T-helper 2 cell (primary cell): ENCODE measurements around the gene LUZP4.
A peak's percentile ranks its signal among the peaks of the same experiment; 100 is the strongest.
"Not testable (repeated sequence)": the region's sequence is repeated elsewhere in the genome, so short reads cannot be mapped to it uniquely, and the experiment has no call there.

Experiments used
- DNase-seq, 5 experiments: peaks; one replicate each; pipeline versions ENCODE4 v3.0.0 to v3.0.0-alpha.2; 2012 to 2022
- total RNA-seq, 2 donors: gene quantifications; one replicate each; lab custom pipeline; 2026; lab: John Stamatoyannopoulos, UW

The LUZP4 gene, protein sequence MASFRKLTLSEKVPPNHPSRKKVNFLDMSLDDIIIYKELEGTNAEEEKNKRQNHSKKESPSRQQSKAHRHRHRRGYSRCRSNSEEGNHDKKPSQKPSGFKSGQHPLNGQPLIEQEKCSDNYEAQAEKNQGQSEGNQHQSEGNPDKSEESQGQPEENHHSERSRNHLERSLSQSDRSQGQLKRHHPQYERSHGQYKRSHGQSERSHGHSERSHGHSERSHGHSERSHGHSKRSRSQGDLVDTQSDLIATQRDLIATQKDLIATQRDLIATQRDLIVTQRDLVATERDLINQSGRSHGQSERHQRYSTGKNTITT
- 0 reads per million in 2 donors for total RNA-seq

DNA sequence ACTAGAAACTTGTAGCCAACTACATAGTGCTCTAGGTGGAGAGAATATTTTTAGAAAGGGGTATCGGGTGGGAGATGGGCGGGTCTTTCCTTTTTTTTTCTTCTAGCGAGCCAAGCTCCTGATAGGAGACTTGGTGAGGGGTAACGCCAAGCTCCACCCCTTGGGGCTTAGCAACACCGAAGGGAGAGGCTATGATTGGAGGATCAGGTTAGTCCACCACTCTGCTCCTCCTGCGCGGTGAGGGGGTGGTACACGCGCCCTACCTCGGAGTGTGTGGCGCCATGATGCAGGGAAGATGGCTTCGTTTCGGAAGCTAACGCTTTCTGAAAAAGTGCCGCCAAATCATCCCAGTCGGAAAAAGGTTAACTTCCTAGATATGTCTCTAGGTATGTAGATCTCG is at the start of gene LUZP4:
LUZP4 (plus strand) TSS at position 251 of the 400 bp plus-strand sequence; CDS start at position 296, 45 bp downstream.
- no peak for DNase-seq

DNA sequence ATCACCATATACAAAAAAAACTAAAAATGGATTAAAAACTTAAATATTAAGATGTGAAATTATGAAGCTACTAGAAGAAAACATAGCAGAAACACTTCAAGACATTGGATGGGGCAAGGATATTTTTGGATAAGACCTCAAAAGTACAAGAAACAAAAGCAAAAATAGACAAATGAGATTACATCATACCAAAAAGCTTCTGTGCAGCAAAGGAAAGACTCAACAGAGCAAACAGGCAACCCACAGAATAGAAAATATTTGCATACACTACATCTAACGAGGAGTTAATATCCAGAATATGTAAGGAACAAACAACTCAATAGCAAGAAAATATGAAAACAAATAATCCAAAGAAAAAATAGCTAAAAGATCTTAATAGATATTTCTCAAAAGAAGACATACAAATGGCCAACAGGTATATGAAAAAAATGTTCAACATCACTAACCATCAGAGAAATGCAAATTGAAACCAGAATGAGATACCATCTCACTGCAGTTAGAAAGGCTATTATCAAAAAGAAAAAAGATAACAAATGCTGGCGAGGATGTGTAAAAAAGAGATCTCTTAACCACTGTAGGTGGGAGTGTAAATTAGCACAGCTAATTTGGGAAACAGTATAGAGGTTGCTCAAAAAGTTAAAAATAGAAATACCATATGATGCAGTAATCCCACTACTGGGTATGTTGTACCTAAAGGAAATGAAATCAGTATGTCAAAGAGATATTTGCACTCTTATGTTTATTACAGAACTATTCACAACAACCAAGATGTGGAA is 37.9 kb upstream of the LUZP4 start:
- no peak for DNase-seq

DNA sequence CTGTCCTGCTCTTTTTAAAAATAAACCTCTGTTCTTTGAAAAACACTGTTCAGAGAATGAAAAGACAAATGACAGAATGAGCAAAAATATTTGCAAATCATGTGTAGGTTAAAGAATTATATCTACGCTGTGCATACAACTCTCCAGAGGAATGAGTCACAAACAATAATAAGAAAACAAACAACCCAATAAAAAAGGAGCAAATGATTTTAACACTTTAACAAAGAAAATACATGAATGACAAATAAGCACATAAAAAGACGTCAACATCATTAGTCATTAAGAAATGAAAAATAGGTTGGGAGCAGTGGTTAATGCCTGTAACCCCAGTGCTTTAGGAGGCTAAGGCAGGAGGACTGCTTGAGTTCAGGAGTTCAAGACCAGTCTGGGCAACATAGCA is 34.5 kb upstream of the LUZP4 start:
- DNase-seq: no peak

DNA sequence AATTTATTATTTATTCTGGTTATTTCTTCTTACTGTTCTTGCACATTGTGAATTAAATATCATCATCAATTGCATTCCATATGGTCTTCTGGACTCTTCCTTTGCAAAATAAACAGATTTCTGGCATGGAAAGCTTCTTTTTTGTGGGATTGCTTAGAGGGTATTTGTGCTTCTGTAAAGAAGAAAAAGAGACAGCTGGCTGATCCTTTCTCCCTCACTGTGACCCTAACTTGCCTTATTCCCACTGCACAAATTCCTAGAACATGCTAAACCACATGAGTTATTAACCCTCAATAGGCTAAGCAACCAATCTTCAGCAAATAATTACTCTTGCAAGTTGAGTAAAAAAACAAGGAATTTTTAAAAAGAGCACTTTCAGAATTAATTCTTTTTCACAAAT is 31.8 kb upstream of the LUZP4 start:
- no peak for DNase-seq

DNA sequence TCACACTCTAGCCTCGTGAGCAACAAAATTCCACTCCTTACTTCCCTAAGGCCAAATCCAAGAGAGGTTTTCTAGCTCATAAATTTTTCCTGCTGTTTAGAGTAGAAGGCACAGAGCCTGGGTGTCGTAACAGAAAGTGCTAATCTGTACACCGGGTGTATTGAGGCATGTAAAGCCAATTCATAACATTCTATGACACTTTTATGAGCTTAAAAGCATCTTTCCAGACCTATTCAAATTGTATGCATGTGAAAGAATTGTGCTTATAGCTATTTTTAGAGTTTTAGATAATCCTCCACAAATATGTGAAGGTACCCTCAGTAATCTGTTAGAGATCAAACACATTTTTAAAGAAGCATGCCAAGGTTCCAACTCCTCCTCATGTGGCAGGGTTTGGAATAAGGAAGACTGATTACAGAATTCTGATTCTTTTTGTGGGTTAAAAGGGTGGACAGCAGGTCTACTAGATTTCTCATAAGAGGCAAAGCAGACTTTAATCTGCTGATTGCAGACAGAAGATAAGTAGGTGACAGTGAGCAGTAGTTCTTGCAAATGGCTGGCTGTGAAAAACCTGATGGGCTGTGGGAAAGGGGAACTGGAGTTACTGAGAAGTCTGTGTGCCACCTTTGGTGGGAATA is 30.2 kb upstream of the LUZP4 start:
- DNase-seq: no peak

DNA sequence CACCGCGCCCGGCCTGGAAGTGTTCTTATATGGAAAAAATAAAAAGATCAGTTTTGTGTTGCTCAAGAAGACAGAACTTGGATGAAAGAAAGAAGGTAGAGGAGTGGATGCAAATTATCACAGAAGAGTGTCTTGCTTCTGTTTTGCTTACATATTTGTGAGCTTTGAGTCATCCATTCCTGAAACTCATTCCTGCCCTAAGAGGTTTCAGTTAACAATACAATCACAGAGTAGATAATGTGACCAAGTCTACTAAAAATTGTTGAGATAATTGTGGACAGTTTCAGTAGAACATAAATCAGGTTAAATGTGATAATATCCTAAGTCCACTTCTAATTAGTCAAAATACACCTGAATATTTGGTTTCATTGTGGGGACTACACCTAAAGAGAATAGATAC is 29.2 kb upstream of the LUZP4 start:
- DNase-seq: no peak

DNA sequence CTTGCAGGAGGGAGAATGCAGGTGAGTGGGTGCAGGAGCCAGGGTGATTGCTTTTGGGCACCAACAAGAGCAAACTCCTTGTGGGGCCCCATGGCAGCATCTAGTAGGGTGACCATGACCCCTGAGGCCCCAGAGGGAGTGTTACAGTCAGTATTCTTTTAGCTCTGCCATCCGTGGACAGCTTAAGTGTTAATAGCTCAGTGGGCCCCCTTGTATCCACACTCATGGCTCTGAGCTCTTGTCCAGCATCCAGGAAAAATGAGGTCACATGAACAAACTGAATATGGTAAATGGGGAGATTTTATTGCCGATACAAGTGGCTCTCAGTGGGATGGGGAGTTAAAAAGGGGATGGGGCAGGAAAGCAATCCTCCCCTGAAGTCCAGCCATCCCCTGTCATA is 28.4 kb upstream of the LUZP4 start:
- no peak for DNase-seq

DNA sequence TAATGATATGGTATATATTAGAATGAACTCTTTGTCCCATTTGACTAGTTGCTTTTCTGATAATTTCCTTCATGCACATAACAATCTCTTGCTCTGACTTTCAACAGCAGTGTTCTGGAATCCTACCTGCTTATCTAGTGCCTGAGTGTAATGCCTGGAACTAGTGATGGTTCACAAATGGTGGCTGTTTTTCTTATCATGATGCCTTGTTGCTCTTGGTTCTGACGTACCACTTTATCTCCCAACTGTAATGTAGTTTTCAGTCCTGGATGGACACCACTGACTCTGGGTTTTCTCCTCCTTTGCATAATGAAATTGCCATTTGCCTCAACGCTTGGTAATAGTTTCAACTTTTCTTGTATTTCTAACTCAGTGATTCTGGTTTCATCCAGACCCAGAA is 25.5 kb upstream of the LUZP4 start:
- DNase-seq: no peak

DNA sequence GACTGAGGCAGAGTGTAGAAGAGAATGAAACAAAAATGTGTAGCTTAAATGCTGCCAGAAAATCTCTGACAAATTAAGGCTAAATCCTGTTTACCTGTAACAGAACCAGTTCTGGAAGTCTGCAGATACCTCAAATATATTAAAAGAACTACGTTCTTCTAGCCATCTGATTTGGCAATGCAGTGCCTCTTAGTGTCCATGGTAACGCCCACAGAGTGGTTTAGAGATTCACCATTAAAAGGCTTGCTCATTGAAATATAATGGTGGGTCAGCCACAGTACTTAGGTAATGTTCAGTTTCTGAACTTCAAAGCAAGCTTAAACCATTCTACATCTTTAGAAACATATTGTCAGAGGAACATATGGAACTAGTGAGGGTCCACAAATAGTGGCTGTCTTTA is 23.2 kb upstream of the LUZP4 start:
- no peak for DNase-seq

DNA sequence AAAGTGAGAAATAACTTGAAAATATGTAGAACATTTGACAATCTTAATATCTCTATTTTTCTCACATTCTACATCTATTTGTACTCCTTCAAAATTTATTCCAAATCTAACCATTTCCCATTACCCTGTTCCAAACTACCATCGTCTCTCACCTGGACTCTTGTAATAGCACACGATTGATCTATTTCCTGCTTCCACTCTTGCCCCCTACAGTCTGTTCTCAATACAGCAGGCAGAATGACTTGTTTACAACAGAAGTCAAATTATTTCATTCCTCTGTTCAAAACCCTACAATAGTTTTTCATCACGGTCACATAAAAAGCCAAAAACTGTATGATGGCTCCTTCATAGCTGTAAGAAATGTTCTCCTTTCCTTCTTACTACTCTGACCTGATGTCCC is 21.1 kb upstream of the LUZP4 start:
- no peak for DNase-seq

DNA sequence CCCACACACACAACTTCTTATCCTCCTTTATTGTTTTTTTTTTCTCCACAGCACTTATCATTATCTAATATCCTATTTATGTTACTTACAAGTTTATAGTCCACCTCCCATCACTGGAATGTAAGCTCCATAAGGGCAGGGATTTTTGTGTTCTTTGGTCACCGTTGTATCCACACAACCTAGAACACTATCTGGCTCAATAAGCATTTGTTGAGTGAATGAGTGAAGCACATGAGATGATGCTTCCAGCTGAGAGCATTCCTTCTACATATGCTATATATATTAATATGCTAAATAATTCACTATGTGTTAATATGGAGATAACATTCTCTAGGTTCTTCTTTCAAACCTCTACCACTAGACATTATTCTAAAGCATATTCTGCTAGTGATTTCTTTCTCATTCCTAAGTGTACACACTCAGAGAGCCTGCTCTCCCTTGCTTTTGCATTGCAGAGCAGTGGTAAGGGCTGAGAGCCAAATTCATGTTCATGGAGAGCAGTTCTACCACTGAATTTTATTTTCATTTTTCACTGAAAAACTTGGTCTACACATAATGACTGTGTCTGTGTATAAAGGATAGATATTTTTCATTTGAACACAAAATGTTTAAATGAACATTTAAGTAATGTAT is 20.3 kb upstream of the LUZP4 start:
- DNase-seq: no peak

DNA sequence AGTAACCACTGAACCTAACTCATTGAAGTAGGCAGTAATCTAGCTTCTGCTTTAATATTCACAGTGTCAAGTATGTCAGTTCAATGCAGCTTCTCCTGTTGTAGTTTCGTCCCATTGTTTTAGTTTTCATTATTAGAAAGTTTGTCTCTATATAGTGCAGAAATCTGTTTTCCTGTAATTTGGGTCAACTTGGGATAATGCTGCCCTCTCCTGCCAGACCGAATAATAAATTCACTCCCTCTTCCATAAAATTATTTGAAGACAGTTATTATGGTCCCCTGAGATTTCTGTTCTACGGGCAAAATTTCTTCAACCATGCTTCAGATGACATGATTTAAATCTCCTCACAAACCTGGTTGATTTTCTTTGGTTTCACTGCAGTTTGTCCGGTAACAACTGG is 4.6 kb upstream of the LUZP4 start:
- no peak for DNase-seq

DNA sequence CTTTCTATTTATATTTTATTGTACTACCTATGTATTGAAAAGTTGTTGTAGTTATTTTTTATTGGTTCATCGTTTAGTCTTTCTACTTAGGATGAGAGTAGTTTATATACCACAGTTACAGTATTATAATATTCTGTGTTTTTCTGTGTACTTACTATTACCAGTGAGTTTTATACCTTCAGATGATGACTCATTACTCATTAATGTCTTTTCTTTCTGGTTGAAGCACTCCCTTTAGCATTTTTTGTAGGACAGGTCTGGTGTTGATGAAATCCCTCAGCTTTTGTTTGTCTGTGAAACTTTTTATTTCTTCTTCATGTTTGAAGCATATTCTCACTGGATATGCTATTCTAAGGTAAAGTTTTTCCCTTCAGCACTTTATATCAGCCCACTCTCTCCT is 7.7 kb downstream of the LUZP4 start:
- no peak for DNase-seq

DNA sequence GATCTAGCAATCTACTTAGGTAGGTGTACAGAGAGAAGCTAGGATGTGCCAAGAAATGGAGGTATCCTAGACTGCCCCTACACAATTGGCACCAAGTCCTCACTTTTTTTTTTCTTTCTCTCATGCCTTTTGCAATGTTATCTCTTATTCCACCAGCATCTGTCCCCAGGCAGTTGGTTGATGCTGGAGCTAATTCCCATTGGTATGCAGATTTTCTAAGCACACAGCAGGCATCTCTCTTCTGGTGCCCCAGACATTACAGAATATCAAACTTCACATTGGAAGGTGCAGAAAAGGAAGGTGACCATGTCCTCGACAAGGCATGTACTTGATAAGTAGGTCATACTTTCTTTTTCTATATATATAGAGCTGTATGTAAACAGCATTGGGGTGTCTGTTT is 21.6 kb downstream of the LUZP4 start:
- DNase-seq: no peak

DNA sequence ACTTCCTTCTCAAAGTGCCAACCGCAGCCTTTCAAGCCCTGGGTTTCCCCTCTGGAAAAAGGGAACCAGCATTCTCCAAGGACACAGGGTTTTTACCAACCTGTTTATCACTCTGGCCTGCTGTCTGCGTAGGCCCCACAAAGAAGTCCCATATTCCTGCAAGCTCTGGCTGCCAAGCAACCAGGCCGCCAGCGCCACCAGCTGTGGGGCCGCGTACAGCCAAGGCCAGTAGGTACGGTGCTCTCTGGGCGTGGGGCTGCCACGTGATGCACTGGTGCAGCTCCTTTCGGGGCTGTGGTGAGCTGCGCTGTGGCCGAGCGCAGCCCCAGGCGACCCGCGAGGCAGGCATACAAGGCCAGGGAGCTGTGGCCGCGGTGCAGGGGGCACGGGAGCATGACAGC is 22.1 kb downstream of the LUZP4 start:
- no peak for DNase-seq

DNA sequence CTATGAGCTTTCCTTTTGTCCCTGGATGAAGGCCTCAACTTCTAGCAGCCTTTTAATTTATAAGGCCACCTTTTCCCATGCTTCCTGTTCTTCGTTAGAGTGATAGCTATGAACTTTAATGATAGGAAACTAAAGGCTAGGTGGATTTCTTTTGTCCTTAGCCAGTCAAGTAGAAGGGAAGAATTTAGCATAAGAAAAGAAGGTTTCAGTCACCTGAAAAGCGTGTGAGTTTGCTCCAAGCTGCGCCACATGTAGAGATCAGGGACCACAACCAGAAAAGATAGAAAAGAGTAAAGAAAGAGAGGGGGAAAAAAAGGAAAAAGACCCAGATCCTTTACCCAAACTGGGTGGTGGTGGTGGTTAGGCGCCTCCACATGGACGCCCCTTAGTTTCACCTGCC is 28.6 kb downstream of the LUZP4 start:
- DNase-seq: no peak

DNA sequence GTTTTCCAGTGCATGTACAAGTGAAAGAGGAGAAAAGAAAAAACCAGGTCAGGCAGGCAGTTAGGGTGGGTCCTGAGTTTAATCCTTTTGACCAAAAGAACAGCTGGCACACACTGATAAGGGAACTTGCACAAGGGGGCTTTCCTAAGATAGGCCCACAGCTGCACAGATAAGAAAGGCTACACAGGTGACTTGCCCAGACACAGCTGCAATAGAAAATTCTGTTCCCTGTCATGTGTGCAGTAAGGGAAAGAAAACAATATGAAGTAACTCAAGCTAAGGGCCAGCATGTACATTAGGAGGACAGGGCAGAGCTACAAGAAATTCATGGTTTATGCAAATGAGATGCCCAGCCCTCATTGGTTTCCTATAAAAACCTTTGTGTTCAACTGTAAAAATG is 32.9 kb downstream of the LUZP4 start:
- DNase-seq: no peak

DNA sequence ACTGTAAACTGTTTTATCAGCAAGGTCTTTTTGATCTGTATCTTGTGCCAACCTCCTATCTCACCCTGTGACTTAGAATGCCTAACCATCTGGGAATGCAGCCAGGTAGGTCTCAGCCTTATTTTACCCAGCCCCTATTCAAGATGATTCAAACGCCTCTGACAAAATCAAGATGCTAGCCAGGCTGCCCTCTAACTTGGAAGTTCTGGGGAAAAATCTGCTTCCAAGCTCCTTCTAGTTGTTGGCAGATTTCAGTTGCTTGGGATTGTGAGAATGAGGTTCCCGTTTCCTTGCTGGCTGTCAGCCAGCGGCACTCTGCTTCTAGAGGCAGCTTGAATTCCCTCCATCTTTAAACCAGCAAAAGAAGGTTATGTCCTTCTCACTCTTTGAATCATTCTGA is 34.7 kb downstream of the LUZP4 start:
- no peak for DNase-seq

DNA sequence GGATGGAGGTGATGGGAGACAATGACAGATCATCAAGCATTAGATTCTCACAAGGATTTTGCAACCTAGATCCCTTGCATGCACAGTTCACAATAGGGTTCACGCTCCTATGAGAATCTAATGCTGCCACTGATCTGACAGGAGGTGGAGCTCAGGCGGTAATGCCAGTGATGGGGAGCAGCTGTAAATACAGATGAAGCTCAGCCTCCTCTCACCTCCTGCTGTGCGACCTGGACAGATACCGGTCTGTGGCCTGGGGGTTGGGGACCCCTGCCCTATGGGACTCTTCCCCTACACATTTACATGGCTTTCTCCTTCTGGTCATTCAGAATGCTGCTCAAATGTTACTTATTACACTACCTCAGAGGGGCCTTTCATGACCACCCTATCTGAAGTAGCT is 39.8 kb downstream of the LUZP4 start:
- not testable (repeated sequence) for DNase-seq

DNA sequence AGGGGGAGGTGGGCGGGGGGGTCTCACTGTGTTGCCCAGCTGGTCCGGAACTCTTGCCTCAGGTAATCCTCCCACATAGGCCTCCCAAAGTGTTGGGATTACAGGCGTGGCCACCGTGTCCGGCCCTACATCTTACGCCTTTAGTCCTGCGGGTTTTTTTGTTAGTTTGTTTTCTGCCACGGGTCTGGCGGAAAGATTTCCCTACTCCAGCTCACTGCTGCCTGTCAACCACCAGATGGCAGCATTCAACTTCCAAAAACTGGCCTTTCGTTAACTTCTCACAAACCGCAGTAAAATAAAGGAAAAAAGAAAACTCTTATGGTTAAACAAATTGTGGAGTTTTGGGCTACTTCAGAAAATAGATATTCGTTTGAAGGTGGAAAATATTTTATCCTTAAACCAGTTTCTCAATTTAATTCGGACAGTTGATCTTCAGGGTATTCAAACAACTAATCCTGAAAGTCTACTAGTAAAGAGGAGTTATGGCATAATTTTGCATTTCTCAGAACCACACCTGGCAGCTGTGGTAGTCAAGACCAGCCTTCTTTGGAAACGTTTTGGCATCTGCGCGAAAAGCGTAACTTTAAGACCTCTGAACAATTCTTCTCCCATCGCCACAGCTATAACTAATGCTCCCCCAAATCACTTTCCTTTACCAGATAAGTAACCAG is 41.1 kb downstream of the LUZP4 start:
- peak in 1 of 5 experiments; percentile 20 for DNase-seq

DNA sequence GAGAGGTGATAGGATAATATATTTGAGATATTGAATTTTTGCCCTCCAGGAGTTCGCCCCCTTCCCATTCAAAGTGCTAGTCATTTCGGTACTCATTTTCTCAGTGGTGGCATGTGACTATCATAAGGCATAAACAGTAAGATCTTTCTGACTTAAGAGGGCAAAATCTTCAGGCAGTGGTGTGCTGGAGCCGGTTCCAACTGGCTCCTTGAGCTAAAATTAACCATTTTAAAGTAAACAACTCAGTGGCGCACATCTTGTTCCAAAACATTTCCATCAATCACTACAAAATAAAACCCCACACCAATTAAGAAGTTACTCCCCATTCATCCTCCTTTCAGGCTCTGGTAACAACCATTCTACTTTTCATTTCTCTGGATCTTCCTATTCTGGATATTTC is 43.3 kb downstream of the LUZP4 start:
- no peak for DNase-seq

DNA sequence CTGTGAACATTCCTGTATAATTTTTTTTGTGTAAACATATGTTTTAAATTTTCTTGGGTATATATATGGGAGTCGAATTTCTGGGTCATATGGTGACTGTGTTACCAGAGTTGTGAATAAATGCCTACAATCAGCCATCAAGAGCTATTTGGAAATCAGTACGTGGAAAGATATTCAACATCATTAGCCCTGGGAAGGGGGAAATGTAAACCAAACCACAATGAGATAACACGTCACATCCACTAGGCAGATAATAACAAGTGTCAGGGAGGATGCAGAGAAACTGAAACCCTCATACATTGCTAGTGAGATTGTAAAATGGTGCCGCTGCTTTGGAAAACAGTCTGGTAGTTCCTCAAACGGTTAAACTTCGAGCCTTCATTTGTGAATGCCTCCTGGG is 43.9 kb downstream of the LUZP4 start:
- no peak for DNase-seq
